Keratinocyte (primary cell): ENCODE data around the gene LYRM2. TPM values are rescaled to one million over a fixed set of nuclear protein-coding genes. Genes with fewer than 3 reads are reported as not detected.

Experiments
- DNase-seq: peaks from one replicate; pipeline ENCODE4 v3.0.0-alpha.2; 2011; ENCODE audit warnings: low read depth, missing footprints, low spot score
- FAIRE-seq: peaks from 2 replicates; lab custom pipeline; 2011; peaks lifted over from hg19 to GRCh38; lab: Jason Lieb, UNC
- H2AFZ ChIP-seq: 2 replicates; pipeline ENCODE4 v1.6.0; 2012; ENCODE audit warnings: low read length, control low read depth, inconsistent platforms; ENCODE audit not compliant: control insufficient read depth
- H3K27ac ChIP-seq: 2 replicates; pipeline ENCODE4 v1.5.1; 2011; ENCODE audit warnings: low read length; ENCODE audit not compliant: control insufficient read depth, insufficient read depth
- H3K27me3 ChIP-seq: 3 replicates; pipeline ENCODE4 v1.6.0; 2011; ENCODE audit warnings: low read length; ENCODE audit not compliant: control insufficient read depth, insufficient read depth; ENCODE audit errors: extremely low read depth
- H3K36me3 ChIP-seq, 2 experiments: 2 replicates in 1 of 2; 3 replicates in 1 of 2; pipeline ENCODE4 v1.5.1; 2011; ENCODE audit warnings: low read length in 2 of 2, mild to moderate bottlenecking in 1 of 2; ENCODE audit not compliant: control insufficient read depth in 2 of 2, insufficient read depth in 2 of 2; ENCODE audit errors: extremely low read depth in 1 of 2
- H3K4me1 ChIP-seq: 3 replicates; pipeline ENCODE4 v1.5.1; 2011; ENCODE audit warnings: low read length; ENCODE audit not compliant: control insufficient read depth, insufficient read depth; ENCODE audit errors: extremely low read depth
- H3K4me2 ChIP-seq: 3 replicates; pipeline ENCODE4 v1.6.0; 2011; ENCODE audit warnings: low read depth, low read length; ENCODE audit not compliant: control insufficient read depth, insufficient read depth; ENCODE audit errors: extremely low read depth
- H3K4me3 ChIP-seq, 3 experiments: fragments of 200-600 bp in 1 of 3; sonication (generic) in 1 of 3; 2 replicates in 2 of 3; 3 replicates in 1 of 3; pipeline ENCODE4 v1.5.1; 2011 to 2016; ENCODE audit warnings: low read length in 3 of 3, mild to moderate bottlenecking in 3 of 3, control low read depth in 2 of 3, inconsistent platforms in 1 of 3, low read depth in 1 of 3, mixed read lengths in 1 of 3, mixed run types in 1 of 3, moderate library complexity in 1 of 3; ENCODE audit not compliant: control insufficient read depth in 2 of 3, insufficient read depth in 2 of 3; ENCODE audit errors: extremely low read depth in 1 of 3
- H3K79me2 ChIP-seq: 2 replicates; pipeline ENCODE4 v1.6.0; 2012; ENCODE audit warnings: low read length; ENCODE audit not compliant: control insufficient read depth, insufficient read depth
- H3K9ac ChIP-seq: 3 replicates; pipeline ENCODE4 v1.6.0; 2011; ENCODE audit warnings: low read length; ENCODE audit not compliant: control insufficient read depth, insufficient read depth; ENCODE audit errors: extremely low read depth
- H3K9me1 ChIP-seq: 3 replicates; pipeline ENCODE4 v1.6.0; 2011; ENCODE audit warnings: low read length; ENCODE audit not compliant: control insufficient read depth, insufficient read depth; ENCODE audit errors: extremely low read depth
- H3K9me3 ChIP-seq: 2 replicates; pipeline ENCODE4 v1.5.1; 2012; ENCODE audit warnings: low read depth, low read length; ENCODE audit not compliant: control insufficient read depth
- H4K20me1 ChIP-seq: 3 replicates; pipeline ENCODE4 v1.6.0; 2011; ENCODE audit warnings: low read length; ENCODE audit not compliant: control insufficient read depth, insufficient read depth; ENCODE audit errors: extremely low read depth
- EZH2 ChIP-seq: IDR thresholded peaks from one replicate; pipeline ENCODE4 v1.6.1; 2012; ENCODE audit warnings: inconsistent platforms, mild to moderate bottlenecking, low read length, moderate library complexity
- dilution Hi-C: fragments of 300-500 bp; cut with MboI; formaldehyde crosslinking; loops from one replicate; pipeline ENCODE4 v1.7.0; 2020; ENCODE audit warnings: low sequenced_read_pairs; ENCODE audit not compliant: extremely low pct_ligation_motif_present
- polyA plus RNA-seq, 5 experiments: library from polyadenylated mRNA; depleted of rRNA in 3 of 5; stranded (reverse) in 3 of 5; stranded (forward) in 1 of 5; unstranded in 1 of 5; fragments of >200 nt; gene quantifications; 1 replicate in 1 of 5; 2 replicates in 3 of 5; 3 replicates in 1 of 5; pipeline versions ENCODE4 v1.2.1 to v1.2.3, GENCODE V29; 2011 to 2012; ENCODE audit warnings: missing spikeins in 2 of 5, low read depth in 1 of 5, low replicate concordance in 1 of 5
- TF ChIP-seq, protein P1 (sequence below), 3 experiments: IDR thresholded peaks in 1 of 3; conservative IDR thresholded peaks in 1 of 3; optimal IDR thresholded peaks in 1 of 3; 2 replicates in 2 of 3; 3 replicates in 1 of 3; pipeline versions ENCODE3 to v1.5.1; 2011; ENCODE audit warnings: low read length in 3 of 3, mild to moderate bottlenecking in 3 of 3, moderate library complexity in 2 of 3, control low read depth in 1 of 3, inconsistent platforms in 1 of 3; ENCODE audit not compliant: insufficient read depth in 2 of 3; ENCODE audit errors: extremely low read depth in 1 of 3

LYRM2 gene
- polyA plus RNA-seq, 1 donor (not counting 4 experiments of a cell fraction or from before 2014, with no cell fraction given) = 43.0 TPM

DNA sequence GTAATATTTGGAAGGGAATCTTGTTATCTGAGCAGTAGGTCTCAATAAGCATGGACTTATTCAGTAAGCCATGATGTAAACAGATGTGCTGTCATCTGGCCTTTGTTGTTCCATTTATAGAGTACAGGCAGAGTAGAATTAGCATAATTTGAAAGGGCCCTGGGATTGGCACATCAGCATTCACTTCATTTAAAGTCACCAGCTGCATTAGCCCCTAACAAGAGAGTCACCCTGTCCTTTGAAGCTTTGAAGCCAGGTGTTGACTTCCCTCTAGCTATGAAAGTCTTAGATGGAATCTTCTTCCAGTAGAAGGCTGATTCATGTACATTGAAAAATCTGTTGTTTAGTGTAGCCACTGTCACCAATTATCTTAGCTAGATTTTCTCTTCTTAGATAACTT lies 109.7 kb downstream of the LYRM2 start:
- DNase-seq = no peak
- no peak overlapping the region for H3K9ac ChIP-seq
- no peak overlapping the region for H3K4me2 ChIP-seq
- no peak overlapping the region for H3K4me3 ChIP-seq
- no peaks in the 10 kb centered on the region for H3K9me3 ChIP-seq
- H3K9me1 ChIP-seq = no peaks in the 10 kb centered on the region
- no peaks in the 10 kb centered on the region for H3K36me3 ChIP-seq
- no peaks in the 10 kb centered on the region for H3K79me2 ChIP-seq
- no peaks in the 10 kb centered on the region for H3K27me3 ChIP-seq
- no peaks in the 10 kb centered on the region for H3K4me1 ChIP-seq
- H2AFZ ChIP-seq = no peak overlapping the region
- FAIRE-seq = no peak
- H4K20me1 ChIP-seq = no peaks in the 10 kb centered on the region
- H3K27ac ChIP-seq = no peak overlapping the region
- TF ChIP-seq, protein P1, sequence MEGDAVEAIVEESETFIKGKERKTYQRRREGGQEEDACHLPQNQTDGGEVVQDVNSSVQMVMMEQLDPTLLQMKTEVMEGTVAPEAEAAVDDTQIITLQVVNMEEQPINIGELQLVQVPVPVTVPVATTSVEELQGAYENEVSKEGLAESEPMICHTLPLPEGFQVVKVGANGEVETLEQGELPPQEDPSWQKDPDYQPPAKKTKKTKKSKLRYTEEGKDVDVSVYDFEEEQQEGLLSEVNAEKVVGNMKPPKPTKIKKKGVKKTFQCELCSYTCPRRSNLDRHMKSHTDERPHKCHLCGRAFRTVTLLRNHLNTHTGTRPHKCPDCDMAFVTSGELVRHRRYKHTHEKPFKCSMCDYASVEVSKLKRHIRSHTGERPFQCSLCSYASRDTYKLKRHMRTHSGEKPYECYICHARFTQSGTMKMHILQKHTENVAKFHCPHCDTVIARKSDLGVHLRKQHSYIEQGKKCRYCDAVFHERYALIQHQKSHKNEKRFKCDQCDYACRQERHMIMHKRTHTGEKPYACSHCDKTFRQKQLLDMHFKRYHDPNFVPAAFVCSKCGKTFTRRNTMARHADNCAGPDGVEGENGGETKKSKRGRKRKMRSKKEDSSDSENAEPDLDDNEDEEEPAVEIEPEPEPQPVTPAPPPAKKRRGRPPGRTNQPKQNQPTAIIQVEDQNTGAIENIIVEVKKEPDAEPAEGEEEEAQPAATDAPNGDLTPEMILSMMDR (optimal IDR thresholded peaks at IDR 0.05 in 1 of 3, IDR thresholded peaks at IDR 0.05 in 1 of 3, conservative IDR thresholded peaks at IDR 0.05 in 1 of 3; ENCODE audit: extremely low read depth in 1 of 3, insufficient read depth in 2 of 3, low read length in 3 of 3) = no peak
- no peak for TF ChIP-seq EZH2
- dilution Hi-C loops = no loop called here

DNA sequence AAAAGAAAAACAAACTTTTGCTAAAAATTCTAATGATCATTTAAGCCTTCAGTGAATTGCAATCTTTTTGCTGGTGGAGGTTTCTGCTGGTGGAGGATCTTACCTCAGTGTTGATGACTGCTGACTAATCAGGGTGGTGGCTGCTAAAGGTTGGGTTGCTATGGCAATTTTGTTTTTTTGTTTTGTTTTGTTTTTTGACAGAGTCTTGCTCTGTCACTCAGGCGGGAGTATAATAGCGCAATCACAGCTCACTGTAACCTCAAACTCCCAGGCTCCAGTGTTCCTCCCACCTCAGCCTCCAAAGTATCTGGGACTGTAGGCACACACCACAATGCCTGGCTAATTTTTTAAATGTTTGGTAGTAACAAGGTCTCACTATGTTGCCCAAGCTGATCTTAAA lies 110.9 kb downstream of the LYRM2 start:
- H3K79me2 ChIP-seq = no peaks in the 10 kb centered on the region
- dilution Hi-C loops = no loop called here
- no peaks in the 10 kb centered on the region for H3K36me3 ChIP-seq
- no peaks in the 10 kb centered on the region for H3K27me3 ChIP-seq
- no peaks in the 10 kb centered on the region for H4K20me1 ChIP-seq
- H3K27ac ChIP-seq = no peak overlapping the region
- H3K9me1 ChIP-seq = no peaks in the 10 kb centered on the region
- no peak overlapping the region for H3K4me3 ChIP-seq
- TF ChIP-seq, protein P1 (optimal IDR thresholded peaks at IDR 0.05 in 1 of 3, IDR thresholded peaks at IDR 0.05 in 1 of 3, conservative IDR thresholded peaks at IDR 0.05 in 1 of 3; ENCODE audit: extremely low read depth in 1 of 3, insufficient read depth in 2 of 3, low read length in 3 of 3) = no peak
- no peak for TF ChIP-seq EZH2
- no peak overlapping the region for H3K9ac ChIP-seq
- H3K9me3 ChIP-seq = no peaks in the 10 kb centered on the region
- no peaks in the 10 kb centered on the region for H3K4me1 ChIP-seq
- no peak overlapping the region for H2AFZ ChIP-seq
- no peak overlapping the region for H3K4me2 ChIP-seq
- no peak for FAIRE-seq
- no peak for DNase-seq
